Endothelial cell of umbilical vein (primary cell): Measurements from ENCODE around the gene FHOD3.

Experiments
- POLR2A ChIP-seq: IDR thresholded peaks from 2 replicates; pipeline ENCODE4 v1.6.1; 2012; ENCODE audit warnings: low read depth, mild to moderate bottlenecking, control low read depth, low read length
- POLR2AphosphoS5 ChIP-seq: IDR thresholded peaks from 2 replicates; pipeline ENCODE4 v1.6.1; 2012; ENCODE audit warnings: low read depth, mild to moderate bottlenecking, control low read depth, low read length, moderate library complexity; ENCODE audit not compliant: insufficient read depth

- TF ChIP-seq POLR2A (no peak), POLR2AphosphoS5 (no peak)
Measured at GRCh38 chr18:36388310-36388709, 90.8 kb downstream of the FHOD3 start.
